HG03108 (cell line): Measurements from ENCODE around the gene AMH.

ENCODE experiments used
- ATAC-seq: cut with Tn5 transposase; IDR thresholded peaks from one replicate; pipeline ENCODE4 v1.9.1; 2021; ENCODE audit warnings: moderate library complexity; ENCODE audit not compliant: unreplicated experiment

Gene AMH

GRCh38 chr19:2247433-2248101 lies 1.6 kb upstream of the AMH start:
- no peak for ATAC-seq

GRCh38 chr19:2248136-2249009 lies 750 bp upstream of the AMH start:
- no peak for ATAC-seq

- ATAC-seq = no peak
Observed at GRCh38 chr19:2249880-2250765, 1.0 kb downstream of the AMH start.

- no peak for ATAC-seq
Observed at GRCh38 chr19:2250766-2251105, 1.6 kb downstream of the AMH start.

GRCh38 chr19:2251106-2252054 lies 2.3 kb downstream of the AMH start:
- no peak for ATAC-seq

- no peak for ATAC-seq
Observed at GRCh38 chr19:2252055-2252796, 3.1 kb downstream of the AMH start.

GRCh38 chr19:2252797-2253105 lies 3.6 kb downstream of the AMH start:
- ATAC-seq = no peak

- no peak for ATAC-seq
Observed at GRCh38 chr19:2253106-2254063, 4.3 kb downstream of the AMH start.

GRCh38 chr19:2254064-2254872 lies 5.1 kb downstream of the AMH start:
- no peak for ATAC-seq

GRCh38 chr19:2255112-2255845 lies 6.2 kb downstream of the AMH start:
- no peak for ATAC-seq

- no peak for ATAC-seq
Observed at GRCh38 chr19:2255982-2256685, 7.0 kb downstream of the AMH start, which contains the start of gene JSRP1. JSRP1 (minus strand) TSS chr19:2256417; CDS start chr19:2255314, 1,103 bp downstream.

GRCh38 chr19:2259336-2259735 lies 10.2 kb downstream of the AMH start:
- no peak for ATAC-seq

GRCh38 chr19:2260341-2260805 lies 11.2 kb downstream of the AMH start:
- no peak for ATAC-seq

GRCh38 chr19:2261438-2262172 lies 12.5 kb downstream of the AMH start:
- ATAC-seq = no peak

GRCh38 chr19:2266183-2266993 lies 17.3 kb downstream of the AMH start:
- ATAC-seq = peak; percentile 32
